Hepatocyte (in vitro differentiated cells): Measurements from ENCODE around the gene OSTM1. TPM values are rescaled to one million over a fixed set of nuclear protein-coding genes. Genes with fewer than 3 reads are reported as not detected.

Experiments
- DNase-seq: peaks from one replicate; pipeline ENCODE4 v3.0.0-alpha.2; 2016; ENCODE audit warnings: low spot score
- H2AFZ ChIP-seq: fragments of 200-600 bp; sonication (generic); 2 replicates; pipeline ENCODE4 v1.6.0; 2016; ENCODE audit warnings: antibody characterized with exemption, mild to moderate bottlenecking
- H3K27ac ChIP-seq: fragments of 200-600 bp; sonication (generic); 2 replicates; pipeline ENCODE4 v1.5.1; 2016; ENCODE audit warnings: mild to moderate bottlenecking
- H3K27me3 ChIP-seq: fragments of 200-600 bp; sonication (generic); 2 replicates; pipeline ENCODE4 v1.6.1; 2016
- H3K36me3 ChIP-seq: fragments of 200-600 bp; sonication (generic); replicated peaks from 2 replicates; pipeline ENCODE4 v1.5.1; 2016; ENCODE audit warnings: low read depth; ENCODE audit not compliant: insufficient read depth
- H3K4me1 ChIP-seq: fragments of 200-600 bp; sonication (generic); 2 replicates; pipeline ENCODE4 v1.5.1; 2016; ENCODE audit warnings: mild to moderate bottlenecking, moderate library complexity; ENCODE audit not compliant: insufficient read depth
- H3K4me2 ChIP-seq: fragments of 200-600 bp; sonication (generic); 2 replicates; pipeline ENCODE4 v1.6.0; 2016
- H3K4me3 ChIP-seq: fragments of 200-600 bp; sonication (generic); 2 replicates; pipeline ENCODE4 v1.5.1; 2016; ENCODE audit warnings: mild to moderate bottlenecking
- H3K79me2 ChIP-seq: fragments of 200-600 bp; sonication (generic); 2 replicates; pipeline ENCODE4 v1.6.0; 2017; ENCODE audit warnings: mild to moderate bottlenecking
- H3K9me2 ChIP-seq: fragments of 200-600 bp; sonication (generic); replicated peaks from 2 replicates; pipeline ENCODE4 v1.6.0; 2017; ENCODE audit warnings: mild to moderate bottlenecking; ENCODE audit not compliant: insufficient read depth
- H3K9me3 ChIP-seq: fragments of 200-600 bp; sonication (generic); 2 replicates; pipeline ENCODE4 v1.5.1; 2016; ENCODE audit warnings: low read depth, mild to moderate bottlenecking
- H4K20me1 ChIP-seq: fragments of 200-600 bp; sonication (generic); 2 replicates; pipeline ENCODE4 v1.6.0; 2016; ENCODE audit warnings: mild to moderate bottlenecking; ENCODE audit not compliant: insufficient read depth, poor library complexity, severe bottlenecking
- CTCF ChIP-seq: fragments of 200-600 bp; sonication (generic); IDR thresholded peaks from 2 replicates; pipeline ENCODE4 v1.5.1; 2016; ENCODE audit warnings: antibody characterized with exemption, mild to moderate bottlenecking; ENCODE audit not compliant: poor library complexity
- EZH2 ChIP-seq: fragments of 200-600 bp; sonication (generic); IDR thresholded peaks from 2 replicates; pipeline ENCODE4 v1.6.1; 2016; ENCODE audit warnings: antibody characterized with exemption, mild to moderate bottlenecking, borderline replicate concordance
- EZH2phosphoT487 ChIP-seq: fragments of 200-600 bp; sonication (generic); IDR thresholded peaks from one replicate; pipeline ENCODE4 v1.6.1; 2018; ENCODE audit warnings: antibody characterized with exemption, mild to moderate bottlenecking, low read depth, moderate library complexity; ENCODE audit not compliant: unreplicated experiment, severe bottlenecking
- WGBS: methylation state at CpG from one replicate; pipeline ENCODE4 v1.1.6; 2016; ENCODE audit warnings: low lambda C conversion rate; ENCODE audit errors: missing lambda C conversion rate; 5-methylcytosine and 5-hydroxymethylcytosine counted together
- polyA plus RNA-seq: library from polyadenylated mRNA; unstranded; fragments of >200 nt; fragmentation: Nextera tagmentation; extraction: Ambion mirVana; gene quantifications from 2 replicates; pipeline ENCODE4 v1.2.1, GENCODE V29; 2016
- total RNA-seq: library from RNA; depleted of rRNA; stranded (reverse); fragments of >200 nt; gene quantifications from 2 replicates; pipeline ENCODE4 v1.2.3, GENCODE V29; 2014

OSTM1 gene
- total and polyA plus RNA-seq, 2 experiments from 2014 or later, result 24.1 to 26.1 TPM

DNA sequence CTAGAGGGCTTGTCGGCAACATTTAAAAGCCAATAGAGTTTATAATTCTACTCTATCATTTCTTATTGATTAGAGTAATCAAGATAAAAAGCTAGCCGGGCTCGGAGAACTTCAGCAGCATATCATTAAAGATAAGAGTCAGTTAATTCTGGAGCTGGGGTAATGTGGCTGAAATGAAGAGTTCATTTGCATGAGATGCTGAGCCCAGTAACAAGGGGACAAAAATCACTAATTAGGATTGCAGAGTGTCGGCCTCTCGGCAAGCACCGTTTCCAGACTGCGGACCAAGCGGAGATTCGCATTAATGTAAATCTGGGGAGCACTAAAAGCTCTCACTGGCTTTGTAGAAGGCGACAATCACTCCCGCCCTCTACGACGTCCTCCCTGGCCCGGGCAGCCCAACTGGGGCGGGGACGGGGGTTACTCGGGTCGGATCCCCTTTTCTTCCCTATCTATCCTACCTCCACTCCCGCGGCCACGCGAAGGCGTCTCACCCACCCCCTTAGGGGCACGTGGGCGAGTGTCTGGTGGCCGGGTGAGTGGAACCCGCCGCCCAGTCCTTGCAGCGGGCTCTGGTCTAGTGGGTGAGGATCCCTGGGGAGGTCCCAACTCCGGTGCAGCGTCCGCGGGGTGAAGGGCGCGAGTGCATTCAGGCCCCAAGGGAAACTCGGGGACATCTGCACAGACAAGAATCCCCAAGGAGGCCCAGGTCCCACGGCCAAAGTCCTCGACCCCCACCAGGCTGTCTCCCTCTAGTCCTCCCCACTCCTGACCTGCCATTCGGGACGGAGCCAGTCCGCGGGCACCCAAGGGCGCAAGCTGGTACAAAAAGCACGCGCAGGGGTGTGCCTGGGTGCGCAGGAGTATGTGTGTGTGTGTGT, 42.2 kb upstream of the OSTM1 start:
- peaks cover 35% of the 10 kb centered on the region for H3K4me1 ChIP-seq
- H2AFZ ChIP-seq, result no peak overlapping the region
- no peaks in the 10 kb centered on the region for H4K20me1 ChIP-seq
- 9% methylated on average over 46 of the region's 46 CpGs for WGBS
- H3K4me3 ChIP-seq, result no peak overlapping the region
- no peak for DNase-seq
- no peak overlapping the region for H3K27ac ChIP-seq
- no peaks in the 10 kb centered on the region for H3K36me3 ChIP-seq
- no peaks in the 10 kb centered on the region for H3K79me2 ChIP-seq
- peak; percentile 20 for TF ChIP-seq EZH2phosphoT487
- no peak for TF ChIP-seq CTCF
- peak; percentile 89 for TF ChIP-seq EZH2
- H3K27me3 ChIP-seq, result peaks cover 83% of the 10 kb centered on the region
- H3K4me2 ChIP-seq, result peak overlapping the region; percentile 100
- no peaks in the 10 kb centered on the region for H3K9me3 ChIP-seq
- H3K9me2 ChIP-seq, result no peaks in the 10 kb centered on the region

DNA sequence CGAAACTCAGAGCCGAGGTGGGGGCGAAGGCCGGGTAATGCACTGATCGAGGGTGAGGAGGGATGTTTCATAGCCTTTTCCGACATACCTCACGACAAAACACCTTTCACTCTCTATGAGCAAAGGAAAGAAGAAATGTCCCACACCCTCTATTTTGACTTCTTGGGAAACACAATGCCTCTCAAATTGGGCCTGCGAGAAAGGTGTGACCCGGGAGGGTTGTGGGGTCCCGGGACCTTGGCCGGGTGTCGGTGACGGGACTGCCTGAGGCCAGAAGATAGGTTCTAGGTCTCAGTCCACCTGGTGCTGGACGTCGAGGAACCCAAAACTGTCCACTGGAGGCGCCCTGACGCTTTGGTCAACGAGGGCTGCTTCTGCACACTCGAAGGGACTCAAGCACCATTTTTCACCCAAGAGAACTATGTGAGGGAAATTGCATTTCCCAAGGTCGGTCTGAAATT, 41.1 kb upstream of the OSTM1 start:
- Histone ChIP-seq H3K9me3 (no peaks in the 10 kb centered on the region), H3K4me3 (peak overlapping the region; percentile 44), H3K4me2 (peak overlapping the region; percentile 96), H3K79me2 (no peaks in the 10 kb centered on the region), H4K20me1 (no peaks in the 10 kb centered on the region), H3K9me2 (no peaks in the 10 kb centered on the region), H3K36me3 (no peaks in the 10 kb centered on the region), H3K4me1 (peaks cover 35% of the 10 kb centered on the region), H3K27me3 (peaks cover 76% of the 10 kb centered on the region), H2AFZ (no peak overlapping the region), H3K27ac (no peak overlapping the region)
- peak; percentile 63 for DNase-seq
- no peak for TF ChIP-seq EZH2
- peak; percentile 62 for TF ChIP-seq CTCF
- peak; percentile 51 for TF ChIP-seq EZH2phosphoT487
- 7% methylated on average over 20 of the region's 20 CpGs for WGBS

GRCh38 chr6:108114841-108115597, 40.5 kb upstream of the OSTM1 start:
- Histone ChIP-seq H3K4me1 (peaks cover 35% of the 10 kb centered on the region), H3K79me2 (no peaks in the 10 kb centered on the region), H2AFZ (peak overlapping the region; percentile 53), H3K27ac (no peak overlapping the region), H3K4me3 (peak overlapping the region; percentile 44), H4K20me1 (no peaks in the 10 kb centered on the region), H3K9me2 (no peaks in the 10 kb centered on the region), H3K4me2 (peak overlapping the region; percentile 96), H3K36me3 (no peaks in the 10 kb centered on the region), H3K27me3 (peaks cover 70% of the 10 kb centered on the region), H3K9me3 (no peaks in the 10 kb centered on the region)
- no peak for TF ChIP-seq CTCF
- peak; percentile 90 for TF ChIP-seq EZH2
- DNase-seq, result peak; percentile 62
- 5% methylated on average over 50 of the region's 50 CpGs for WGBS
